Neural cell (in vitro differentiated cells): ENCODE data around the gene RABL3. TPM values are rescaled to one million over a fixed set of nuclear protein-coding genes. Genes with fewer than 3 reads are reported as not detected.
A peak's percentile ranks its signal among the peaks of the same experiment; 100 is the strongest.

Experiments
- H2AFZ ChIP-seq: fragments of 200-600, 300-800 bp; sonication (generic), shearing (Covaris generic); 2 replicates; pipeline ENCODE4 v1.6.0; 2014; ENCODE audit warnings: low read depth, mild to moderate bottlenecking, antibody characterized with exemption, low read length, moderate library complexity
- H3F3A ChIP-seq: fragments of 200-600 bp; shearing (Covaris generic); 2 replicates; pipeline ENCODE4 v1.6.1; 2016; ENCODE audit warnings: mild to moderate bottlenecking, moderate library complexity, mixed read lengths, antibody characterized with exemption, low read length; ENCODE audit not compliant: insufficient read depth, poor library complexity, severe bottlenecking
- H3K27ac ChIP-seq: fragments of 200-600, 300-800 bp; sonication (generic), shearing (Covaris generic); 2 replicates; pipeline ENCODE4 v1.5.1; 2014; ENCODE audit warnings: mild to moderate bottlenecking, low read length, moderate library complexity
- H3K27me3 ChIP-seq: fragments of 300-800, 200-600 bp; sonication (generic), shearing (Covaris generic); 2 replicates; pipeline ENCODE4 v1.6.0; 2014; ENCODE audit warnings: mild to moderate bottlenecking, low read depth, low read length, moderate library complexity; ENCODE audit not compliant: insufficient read depth
- H3K36me3 ChIP-seq: fragments of 300-800, 200-600 bp; sonication (generic), shearing (Covaris generic); 2 replicates; pipeline ENCODE4 v1.5.1; 2014; ENCODE audit warnings: mild to moderate bottlenecking, antibody characterized with exemption, low read length, moderate library complexity; ENCODE audit not compliant: insufficient read depth
- H3K4me2 ChIP-seq: fragments of 300-800, 200-600 bp; sonication (generic), shearing (Covaris generic); 2 replicates; pipeline ENCODE4 v1.6.0; 2014; ENCODE audit warnings: mild to moderate bottlenecking, low read length
- H3K4me3 ChIP-seq: fragments of 300-800, 200-600 bp; sonication (generic), shearing (Covaris generic); 2 replicates; pipeline ENCODE4 v1.5.1; 2014; ENCODE audit warnings: mild to moderate bottlenecking, low read length, moderate library complexity
- H3K79me2 ChIP-seq: fragments of 200-600 bp; shearing (Covaris generic); replicated peaks from 2 replicates; pipeline ENCODE4 v1.6.0; 2014; ENCODE audit warnings: mild to moderate bottlenecking, low read length, moderate library complexity; ENCODE audit not compliant: insufficient read depth
- H3K9ac ChIP-seq: fragments of 300-800, 200-600 bp; sonication (generic), shearing (Covaris generic); 2 replicates; pipeline ENCODE4 v1.6.1; 2016; ENCODE audit warnings: mild to moderate bottlenecking, low read length, mixed read lengths
- H3K9me2 ChIP-seq: fragments of 200-600 bp; shearing (Covaris generic); 2 replicates; pipeline ENCODE4 v1.6.1; 2016; ENCODE audit warnings: mild to moderate bottlenecking, low read length, mixed read lengths; ENCODE audit not compliant: insufficient read depth
- H3K9me3 ChIP-seq: fragments of 200-600, 300-800 bp; sonication (generic), shearing (Covaris generic); 2 replicates; pipeline ENCODE4 v1.6.1; 2016; ENCODE audit warnings: mild to moderate bottlenecking, mixed run types, low read length, moderate library complexity, mixed read lengths
- H4K20me1 ChIP-seq: fragments of 200-600 bp; shearing (Covaris generic); 2 replicates; pipeline ENCODE4 v1.6.1; 2016; ENCODE audit warnings: mild to moderate bottlenecking, mixed run types; ENCODE audit not compliant: insufficient read depth
- EP300 ChIP-seq: fragments of 450-650 bp; conservative IDR thresholded peaks from 2 replicates; pipeline ENCODE4 v1.6.1; 2014; ENCODE audit warnings: antibody characterized with exemption, mild to moderate bottlenecking, moderate library complexity; ENCODE audit not compliant: poor library complexity, severe bottlenecking
- EZH2 ChIP-seq: fragments of 200-600, 300-800 bp; shearing (Covaris generic), sonication (generic); IDR thresholded peaks from 2 replicates; pipeline ENCODE4 v1.6.1; 2014; ENCODE audit warnings: antibody characterized with exemption, low read length, borderline replicate concordance, mild to moderate bottlenecking; ENCODE audit not compliant: insufficient read depth, poor library complexity, severe bottlenecking
- MXI1 ChIP-seq: fragments of 450-650 bp; conservative IDR thresholded peaks from 2 replicates; pipeline ENCODE4 v1.6.1; 2014; ENCODE audit warnings: antibody characterized with exemption, mild to moderate bottlenecking; ENCODE audit not compliant: poor library complexity, severe bottlenecking
- POLR2AphosphoS5 ChIP-seq: IDR thresholded peaks from 2 replicates; pipeline ENCODE4 v1.6.1; 2012
- RAD21 ChIP-seq: fragments of 450-650 bp; conservative IDR thresholded peaks from 2 replicates; pipeline ENCODE4 v1.6.1; 2014; ENCODE audit warnings: antibody characterized with exemption, mild to moderate bottlenecking, moderate library complexity
- REST ChIP-seq: IDR thresholded peaks from 2 replicates; pipeline ENCODE4 v1.6.1; 2012; ENCODE audit warnings: borderline replicate concordance
- SMC3 ChIP-seq: fragments of 450-650 bp; conservative IDR thresholded peaks from 2 replicates; pipeline ENCODE4 v1.6.1; 2014; ENCODE audit warnings: antibody characterized with exemption, mild to moderate bottlenecking, moderate library complexity; ENCODE audit not compliant: poor library complexity
- TAF1 ChIP-seq: IDR thresholded peaks from 2 replicates; pipeline ENCODE4 v1.6.1; 2012; ENCODE audit warnings: low read depth
- polyA plus RNA-seq: library from polyadenylated mRNA; depleted of rRNA; stranded (reverse); fragments of >200 nt; gene quantifications from 2 replicates; pipeline ENCODE4 v1.2.3, GENCODE V29; 2014
- TF ChIP-seq, protein P1 (sequence below): fragments of 450-650 bp; IDR thresholded peaks from 2 replicates; pipeline ENCODE4 v1.5.1; 2014; ENCODE audit warnings: antibody characterized with exemption, mild to moderate bottlenecking, moderate library complexity; ENCODE audit not compliant: poor library complexity, severe bottlenecking

RABL3 gene
- polyA plus RNA-seq, 1 donor from 2014 or later: 14.7 TPM

GRCh38 chr3:120742849-120743365, 591 bp upstream of the RABL3 start:
- Histone ChIP-seq H3K9me2 (no peaks in the 10 kb centered on the region), H4K20me1 (no peaks in the 10 kb centered on the region), H3K36me3 (no peaks in the 10 kb centered on the region), H3K79me2 (peaks cover 24% of the 10 kb centered on the region), H3K9me3 (peaks cover under 1% of the 10 kb centered on the region), H3K4me3 (peak overlapping the region; percentile 90), H3K27me3 (no peaks in the 10 kb centered on the region), H2AFZ (peak overlapping the region; percentile 98), H3F3A (no peaks in the 10 kb centered on the region), H3K9ac (peak overlapping the region; percentile 80), H3K27ac (peak overlapping the region; percentile 91), H3K4me2 (peak overlapping the region; percentile 100)
- TF ChIP-seq EZH2 (no peak), TAF1 (no peak), RAD21 (peak; percentile 55), MXI1 (peak; percentile 36), EP300 (no peak), SMC3 (peak; percentile 55)
- TF ChIP-seq, protein P1, sequence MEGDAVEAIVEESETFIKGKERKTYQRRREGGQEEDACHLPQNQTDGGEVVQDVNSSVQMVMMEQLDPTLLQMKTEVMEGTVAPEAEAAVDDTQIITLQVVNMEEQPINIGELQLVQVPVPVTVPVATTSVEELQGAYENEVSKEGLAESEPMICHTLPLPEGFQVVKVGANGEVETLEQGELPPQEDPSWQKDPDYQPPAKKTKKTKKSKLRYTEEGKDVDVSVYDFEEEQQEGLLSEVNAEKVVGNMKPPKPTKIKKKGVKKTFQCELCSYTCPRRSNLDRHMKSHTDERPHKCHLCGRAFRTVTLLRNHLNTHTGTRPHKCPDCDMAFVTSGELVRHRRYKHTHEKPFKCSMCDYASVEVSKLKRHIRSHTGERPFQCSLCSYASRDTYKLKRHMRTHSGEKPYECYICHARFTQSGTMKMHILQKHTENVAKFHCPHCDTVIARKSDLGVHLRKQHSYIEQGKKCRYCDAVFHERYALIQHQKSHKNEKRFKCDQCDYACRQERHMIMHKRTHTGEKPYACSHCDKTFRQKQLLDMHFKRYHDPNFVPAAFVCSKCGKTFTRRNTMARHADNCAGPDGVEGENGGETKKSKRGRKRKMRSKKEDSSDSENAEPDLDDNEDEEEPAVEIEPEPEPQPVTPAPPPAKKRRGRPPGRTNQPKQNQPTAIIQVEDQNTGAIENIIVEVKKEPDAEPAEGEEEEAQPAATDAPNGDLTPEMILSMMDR: no peak

GRCh38 chr3:120741837-120742197, 499 bp downstream of the RABL3 start:
- Histone ChIP-seq H3K4me3 (peak overlapping the region; percentile 90), H3K9me2 (no peaks in the 10 kb centered on the region), H3K9ac (peak overlapping the region; percentile 81), H3K36me3 (no peaks in the 10 kb centered on the region), H4K20me1 (no peaks in the 10 kb centered on the region), H3K9me3 (peaks cover 6% of the 10 kb centered on the region), H3K27me3 (no peaks in the 10 kb centered on the region), H3K4me2 (peak overlapping the region; percentile 7), H3K27ac (peak overlapping the region; percentile 91), H2AFZ (peak overlapping the region; percentile 67), H3F3A (no peaks in the 10 kb centered on the region), H3K79me2 (peaks cover 24% of the 10 kb centered on the region)
- TF ChIP-seq REST (no peak), POLR2AphosphoS5 (no peak), EZH2 (no peak), SMC3 (peak; percentile 41), EP300 (no peak), RAD21 (peak; percentile 39), MXI1 (peak; percentile 73), TAF1 (no peak)
- TF ChIP-seq, protein P1: no peak
